Activated naive CD4-positive, alpha-beta T cell treated with Interleukin-2 at 50 U/mL for 16 hours (primary cell): ENCODE measurements around the gene HMX2.
"Not testable (repeated sequence)": the region's sequence is repeated elsewhere in the genome, so short reads cannot be mapped to it uniquely, and the experiment has no call there.

ENCODE experiments used
- DNase-seq: peaks from one replicate; pipeline ENCODE4 v3.0.0-alpha.2; 2020

HMX2 gene

DNA sequence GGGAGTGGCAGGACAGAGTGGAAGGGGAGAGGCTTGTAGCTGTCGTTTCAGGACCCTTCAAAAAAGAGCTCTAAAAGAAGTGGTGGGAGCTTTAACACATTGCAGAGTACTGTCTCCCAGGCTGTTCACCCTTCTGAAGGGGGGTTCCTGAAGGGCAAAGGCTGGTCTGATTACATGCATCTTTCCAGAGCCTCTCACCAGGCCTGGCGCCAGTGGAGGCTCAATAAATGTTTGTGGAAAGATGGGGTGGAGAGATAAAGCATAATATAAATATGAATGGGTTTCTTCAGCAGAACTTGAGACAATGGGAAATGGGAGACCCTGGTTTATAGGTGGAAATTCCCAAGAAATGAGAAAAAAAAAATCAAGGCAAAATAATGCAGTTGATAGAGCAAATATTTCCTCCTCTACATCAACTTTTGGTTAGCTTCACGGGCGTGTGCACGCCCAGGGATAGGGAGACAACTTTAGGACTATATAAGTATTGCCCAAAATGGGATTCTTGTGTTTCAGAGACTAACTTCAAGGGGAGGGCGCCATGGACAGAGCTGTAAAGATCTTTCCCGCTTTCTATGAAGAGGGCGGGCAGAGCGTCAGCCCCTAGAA lies 5.7 kb downstream of the HMX2 start:
- no peak for DNase-seq

DNA sequence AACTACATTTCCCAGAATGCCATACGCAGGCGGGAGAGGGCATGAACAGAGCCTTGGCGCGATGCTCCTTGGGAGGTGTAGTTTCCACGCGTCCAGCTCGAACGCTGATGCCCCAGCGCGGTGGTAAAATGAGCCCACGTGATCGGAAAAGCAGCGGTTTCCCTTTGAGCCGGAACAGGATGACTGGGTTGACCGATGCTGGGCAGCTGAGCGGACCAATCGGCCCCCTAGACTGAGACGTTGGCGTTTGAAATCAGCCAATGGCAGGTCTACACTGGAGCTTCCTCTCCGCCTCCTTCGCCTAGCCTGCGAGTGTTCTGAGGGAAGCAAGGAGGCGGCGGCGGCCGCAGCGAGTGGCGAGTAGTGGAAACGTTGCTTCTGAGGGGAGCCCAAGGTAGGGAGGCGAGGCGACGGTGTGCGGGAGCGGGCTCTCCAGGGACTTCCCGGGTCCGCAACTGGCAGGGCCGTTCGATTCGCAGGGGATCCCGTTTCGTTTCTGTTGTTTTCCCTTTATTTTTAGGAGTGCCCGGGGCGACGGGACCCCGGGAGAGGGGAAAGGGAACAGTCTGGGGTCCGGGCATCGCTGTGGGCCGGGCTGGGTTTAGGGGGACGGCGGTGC lies 6.3 kb downstream of the HMX2 start, which contains the start of gene BUB3:
TSS of gene BUB3 (plus strand) at position 311 of the 619 bp plus-strand sequence. CDS start 516 bp downstream, outside the sequence.
- peak; percentile 95 for DNase-seq

DNA sequence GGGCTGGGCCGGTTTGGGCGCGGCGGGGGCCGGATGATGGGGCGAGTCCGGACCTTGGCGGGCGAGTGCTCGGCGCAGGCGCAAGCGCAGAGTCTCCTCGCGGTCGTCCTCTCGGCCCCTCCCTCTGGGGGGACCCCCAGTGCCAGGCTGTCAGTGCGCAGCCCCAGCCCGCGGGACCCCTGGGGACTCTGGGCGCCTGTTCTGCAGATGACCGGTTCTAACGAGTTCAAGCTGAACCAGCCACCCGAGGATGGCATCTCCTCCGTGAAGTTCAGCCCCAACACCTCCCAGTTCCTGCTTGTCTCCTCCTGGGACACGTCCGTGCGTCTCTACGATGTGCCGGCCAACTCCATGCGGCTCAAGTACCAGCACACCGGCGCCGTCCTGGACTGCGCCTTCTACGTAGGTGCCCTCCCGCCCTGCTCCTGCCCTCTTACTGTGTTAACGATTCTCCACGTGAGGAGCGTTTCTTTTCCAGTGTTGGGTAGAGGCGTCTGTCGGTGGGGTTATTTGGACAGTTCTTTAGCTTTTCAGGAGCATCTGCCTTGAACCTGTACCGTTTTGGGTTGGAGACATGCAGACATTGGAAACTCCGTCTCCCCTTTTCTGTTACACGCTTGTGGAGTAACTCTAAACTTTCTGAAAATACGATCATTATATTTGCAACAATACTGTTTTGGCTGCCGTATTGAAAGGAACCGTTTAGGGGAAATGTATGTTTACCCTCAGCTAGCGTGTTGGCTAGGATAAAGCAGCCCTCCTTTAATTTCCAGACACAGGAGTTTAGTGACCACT lies 7.0 kb downstream of the HMX2 start:
- peak; percentile 50 for DNase-seq

DNA sequence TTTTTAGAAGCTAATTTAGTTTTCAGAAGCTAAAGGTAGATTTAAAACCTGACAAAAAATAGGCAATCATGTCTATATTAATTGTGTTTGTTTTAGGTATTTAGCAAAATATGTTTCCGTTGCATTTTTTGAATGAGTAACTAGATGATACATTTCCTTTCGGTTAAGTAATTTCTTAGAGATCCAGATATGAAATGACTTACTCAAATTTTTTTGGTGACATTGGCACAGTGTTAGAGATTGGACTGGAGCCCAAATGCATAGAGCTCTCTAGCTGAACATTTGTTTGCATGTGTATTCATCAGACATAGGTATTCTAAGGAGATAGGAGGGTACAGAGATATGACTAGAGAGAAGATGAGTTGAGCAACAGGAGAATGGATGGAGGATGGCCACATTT lies 8.1 kb downstream of the HMX2 start:
- no peak for DNase-seq

DNA sequence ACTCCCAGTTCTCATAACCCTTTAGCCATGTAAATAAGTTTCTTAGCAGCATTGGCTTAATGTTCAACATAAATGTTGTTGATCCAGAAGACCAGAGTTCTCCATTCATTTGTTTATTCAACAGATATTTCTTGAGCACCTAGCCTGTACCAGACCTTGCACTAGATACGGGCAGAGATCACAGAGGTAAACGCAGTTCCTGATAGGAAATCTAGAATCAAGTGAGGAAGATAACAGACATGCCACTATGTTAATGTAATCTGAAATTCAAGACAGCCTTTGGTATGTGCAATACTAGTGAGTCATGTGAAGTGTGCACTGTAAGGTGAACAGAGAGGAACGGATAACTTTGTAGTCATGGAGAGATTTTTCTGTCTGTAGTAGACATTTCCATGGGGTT lies 9.3 kb downstream of the HMX2 start:
- no peak for DNase-seq

DNA sequence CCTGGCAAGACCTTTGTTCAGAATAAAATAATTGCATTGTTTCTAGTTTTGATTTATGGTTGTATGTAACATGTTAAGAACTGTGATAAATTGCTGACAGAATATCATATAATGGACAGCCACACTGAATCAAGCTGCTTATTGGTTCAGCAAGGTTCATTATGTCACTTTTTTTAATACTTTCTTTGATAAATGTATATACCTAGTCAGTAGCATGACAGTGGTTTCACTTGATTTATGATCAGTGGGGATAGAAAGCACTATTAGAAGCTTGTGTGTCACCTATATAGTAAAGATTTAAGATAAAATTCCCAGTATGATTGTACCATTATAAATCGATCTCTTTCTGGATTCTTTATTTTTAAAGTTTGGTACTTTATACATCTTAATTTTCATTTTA lies 10.7 kb downstream of the HMX2 start:
- no peak for DNase-seq

DNA sequence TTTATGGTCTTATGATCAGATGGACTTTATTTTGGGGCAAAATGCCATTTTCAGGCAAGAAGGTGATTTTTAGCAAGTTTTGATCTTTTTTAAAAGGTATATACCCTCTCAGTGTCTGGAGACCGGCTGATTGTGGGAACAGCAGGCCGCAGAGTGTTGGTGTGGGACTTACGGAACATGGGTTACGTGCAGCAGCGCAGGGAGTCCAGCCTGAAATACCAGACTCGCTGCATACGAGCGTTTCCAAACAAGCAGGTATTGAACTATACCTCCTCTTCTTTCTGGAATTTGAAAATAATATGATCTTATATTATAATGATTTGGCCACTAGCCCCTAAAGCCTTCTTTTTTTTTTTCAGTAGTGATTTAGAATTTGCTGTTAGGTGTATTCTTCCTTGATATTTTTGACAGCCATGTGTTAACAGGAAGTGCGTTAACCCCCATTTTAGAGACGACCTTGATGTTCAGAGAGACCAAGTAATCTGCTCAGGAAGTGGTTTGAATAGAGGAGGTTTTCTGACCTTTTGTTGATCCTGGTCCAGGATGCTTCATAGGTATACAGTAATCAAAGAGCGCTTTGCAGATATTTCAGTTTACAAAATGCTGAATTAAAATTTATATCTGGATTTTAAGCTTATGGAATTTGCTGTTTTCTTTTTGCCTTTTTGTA lies 12.5 kb downstream of the HMX2 start:
- DNase-seq, result no peak

DNA sequence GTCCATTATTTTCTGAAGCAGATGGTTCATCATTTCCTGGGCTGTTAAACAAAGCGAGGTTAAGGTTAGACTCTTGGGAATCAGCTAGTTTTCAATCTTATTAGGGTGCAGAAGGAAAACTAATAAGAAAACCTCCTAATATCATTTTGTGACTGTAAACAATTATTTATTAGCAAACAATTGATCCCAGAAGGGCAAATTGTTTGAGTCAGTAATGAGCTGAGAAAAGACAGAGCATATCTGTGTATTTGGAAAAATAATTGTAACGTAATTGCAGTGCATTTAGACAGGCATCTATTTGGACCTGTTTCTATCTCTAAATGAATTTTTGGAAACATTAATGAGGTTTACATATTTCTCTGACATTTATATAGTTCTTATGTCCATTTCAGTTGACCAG lies 16.4 kb downstream of the HMX2 start:
- no peak for DNase-seq

DNA sequence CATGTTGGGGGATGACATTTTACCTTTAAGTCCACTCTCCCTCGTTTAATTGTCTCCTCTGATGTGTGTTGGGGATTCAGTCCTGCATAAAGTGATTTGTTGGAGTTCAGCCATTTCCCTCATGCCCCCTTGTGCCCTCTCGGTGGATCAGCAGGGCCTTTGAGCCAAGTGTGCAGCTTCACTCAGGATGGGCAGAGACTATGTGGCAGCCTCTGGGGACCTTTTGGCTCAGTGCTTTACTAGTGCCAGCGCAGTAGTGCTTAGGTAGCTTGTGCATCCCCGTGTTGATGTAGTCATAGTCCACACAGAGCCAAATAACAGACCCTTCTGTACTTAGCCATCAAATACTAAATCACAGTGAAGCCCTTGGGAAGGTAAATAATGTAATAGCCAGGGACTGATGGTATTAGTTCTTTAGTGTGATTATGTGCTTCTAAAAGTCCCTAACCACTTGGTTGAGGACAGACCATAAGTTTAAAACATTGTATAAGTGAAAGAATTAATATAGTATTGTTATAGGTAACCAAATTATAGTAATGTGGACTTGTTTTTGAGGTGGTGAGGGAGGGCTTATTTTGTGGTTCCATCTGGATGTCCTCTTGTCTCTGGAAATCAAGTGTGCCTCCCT lies 17.6 kb downstream of the HMX2 start:
- DNase-seq, result no peak

DNA sequence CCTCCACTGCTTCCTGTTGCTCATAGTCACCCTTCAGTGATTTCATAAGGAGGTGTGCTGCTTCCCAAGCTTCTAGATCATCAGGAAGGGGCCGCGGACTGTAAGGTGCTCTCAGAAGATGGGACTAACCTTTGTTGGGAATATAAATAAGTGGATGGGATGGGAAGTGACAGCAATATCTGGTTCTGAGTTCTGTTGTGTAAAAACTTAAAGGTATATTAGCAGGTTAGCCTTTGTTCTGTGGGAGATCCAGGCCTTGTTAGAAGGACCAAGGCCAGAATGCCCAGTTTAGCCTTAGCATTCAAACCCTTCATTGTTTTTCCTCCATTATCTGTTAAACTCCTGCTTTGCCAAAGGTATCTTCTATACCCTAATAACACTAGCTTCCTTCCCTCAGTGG lies 18.7 kb downstream of the HMX2 start:
- no peak for DNase-seq

DNA sequence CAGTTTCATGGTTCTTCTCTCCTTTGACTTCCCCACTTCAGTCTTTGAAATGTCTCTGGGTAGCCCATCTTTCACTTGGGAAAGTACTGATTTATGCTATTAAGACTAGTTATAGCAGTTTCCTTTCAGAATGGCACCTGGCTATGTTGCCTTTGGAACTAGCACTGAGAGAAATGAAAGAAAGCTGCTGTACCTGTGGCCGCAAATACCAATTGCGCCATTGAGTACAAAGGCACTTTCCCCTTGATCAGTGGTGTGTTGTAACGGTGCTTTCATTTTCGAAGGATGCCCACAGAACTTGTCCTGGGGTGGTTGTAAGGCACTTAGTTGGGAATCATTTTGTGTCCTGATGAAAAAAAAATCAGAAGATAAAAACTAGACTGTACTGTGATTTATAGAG lies 23.0 kb downstream of the HMX2 start:
- no peak for DNase-seq

DNA sequence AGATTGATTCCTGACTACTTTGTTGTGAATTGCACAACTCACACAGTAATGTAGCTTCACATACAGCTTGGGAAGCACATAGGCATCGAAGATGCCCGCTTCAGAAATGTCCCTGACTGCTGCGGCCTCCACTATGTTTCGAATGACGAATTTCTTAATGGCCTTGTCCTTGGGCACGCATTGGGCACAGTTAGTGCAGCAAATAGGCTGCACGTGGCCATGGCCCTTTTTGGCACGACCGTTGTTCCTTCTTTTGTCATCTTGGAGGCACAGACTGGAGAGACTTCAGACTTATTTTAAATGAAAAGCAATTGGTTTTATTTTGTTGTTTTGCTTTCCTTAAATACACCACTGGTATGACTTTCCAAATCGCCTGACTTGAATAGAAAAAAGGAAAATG lies 23.7 kb downstream of the HMX2 start:
- not testable (repeated sequence) for DNase-seq

DNA sequence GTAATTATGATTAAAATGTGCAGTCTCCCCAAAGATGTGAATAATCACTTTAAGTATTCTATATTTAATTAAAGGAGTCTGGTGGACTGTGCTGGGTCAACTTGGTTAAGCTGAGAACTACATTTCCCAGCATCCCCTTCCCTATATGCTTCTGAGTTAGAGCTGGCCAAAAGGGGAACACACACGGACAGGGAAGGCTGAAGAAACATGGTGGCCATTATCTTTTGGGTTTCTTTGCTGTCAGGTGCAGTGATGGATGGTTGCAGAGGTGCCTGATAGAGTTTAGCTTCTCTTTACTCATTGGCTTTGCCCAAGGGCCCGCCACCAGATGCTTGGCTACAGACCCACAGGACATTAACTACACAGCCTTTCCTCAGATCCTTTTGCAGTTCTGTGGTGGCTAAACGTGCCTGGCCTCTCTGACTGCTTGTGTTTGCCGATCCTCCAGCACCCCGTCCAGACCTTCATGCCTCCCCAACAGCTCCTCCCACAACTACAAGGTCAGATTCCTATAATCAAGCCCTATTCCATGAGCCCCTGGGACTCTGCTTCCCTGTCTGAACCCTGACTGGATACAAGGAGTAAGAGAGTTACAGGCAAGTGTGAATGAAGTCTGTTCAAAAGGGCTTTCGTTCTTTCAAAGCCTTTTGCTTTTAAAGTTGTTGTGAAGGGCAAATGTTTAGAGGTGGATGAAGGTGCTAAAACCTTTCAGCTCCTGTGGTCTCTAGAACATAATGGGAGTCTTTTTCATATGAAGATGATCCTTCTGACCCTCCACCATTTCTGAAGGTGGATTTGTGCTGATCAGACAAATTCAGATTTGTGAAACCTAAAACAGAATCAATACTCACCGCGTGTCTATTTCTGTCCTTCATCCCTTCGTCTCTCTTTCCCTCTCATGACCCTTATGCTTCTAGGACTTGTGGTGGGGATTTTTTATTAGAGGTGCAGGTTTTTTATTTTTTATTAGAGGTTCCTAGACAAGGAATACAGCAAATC lies 27.8 kb downstream of the HMX2 start:
- DNase-seq, result no peak

DNA sequence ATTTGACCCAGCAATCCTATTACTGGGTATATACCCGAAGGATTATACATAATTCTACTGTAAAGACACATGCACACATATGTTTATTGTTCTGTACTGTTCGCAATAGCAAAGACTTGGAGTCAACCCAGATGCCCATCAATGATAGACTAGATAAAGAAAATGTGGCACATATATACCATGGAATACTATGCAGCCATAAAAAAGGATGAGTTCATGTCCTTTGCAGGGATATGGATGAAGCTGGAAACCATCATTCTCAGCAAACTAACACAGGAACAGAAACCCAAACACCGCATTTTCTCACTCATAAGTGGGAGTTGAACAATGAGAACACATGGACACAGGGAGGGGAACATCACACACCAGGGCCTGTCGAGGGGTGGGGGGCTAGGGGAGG lies 30.5 kb downstream of the HMX2 start:
- not testable (repeated sequence) for DNase-seq

DNA sequence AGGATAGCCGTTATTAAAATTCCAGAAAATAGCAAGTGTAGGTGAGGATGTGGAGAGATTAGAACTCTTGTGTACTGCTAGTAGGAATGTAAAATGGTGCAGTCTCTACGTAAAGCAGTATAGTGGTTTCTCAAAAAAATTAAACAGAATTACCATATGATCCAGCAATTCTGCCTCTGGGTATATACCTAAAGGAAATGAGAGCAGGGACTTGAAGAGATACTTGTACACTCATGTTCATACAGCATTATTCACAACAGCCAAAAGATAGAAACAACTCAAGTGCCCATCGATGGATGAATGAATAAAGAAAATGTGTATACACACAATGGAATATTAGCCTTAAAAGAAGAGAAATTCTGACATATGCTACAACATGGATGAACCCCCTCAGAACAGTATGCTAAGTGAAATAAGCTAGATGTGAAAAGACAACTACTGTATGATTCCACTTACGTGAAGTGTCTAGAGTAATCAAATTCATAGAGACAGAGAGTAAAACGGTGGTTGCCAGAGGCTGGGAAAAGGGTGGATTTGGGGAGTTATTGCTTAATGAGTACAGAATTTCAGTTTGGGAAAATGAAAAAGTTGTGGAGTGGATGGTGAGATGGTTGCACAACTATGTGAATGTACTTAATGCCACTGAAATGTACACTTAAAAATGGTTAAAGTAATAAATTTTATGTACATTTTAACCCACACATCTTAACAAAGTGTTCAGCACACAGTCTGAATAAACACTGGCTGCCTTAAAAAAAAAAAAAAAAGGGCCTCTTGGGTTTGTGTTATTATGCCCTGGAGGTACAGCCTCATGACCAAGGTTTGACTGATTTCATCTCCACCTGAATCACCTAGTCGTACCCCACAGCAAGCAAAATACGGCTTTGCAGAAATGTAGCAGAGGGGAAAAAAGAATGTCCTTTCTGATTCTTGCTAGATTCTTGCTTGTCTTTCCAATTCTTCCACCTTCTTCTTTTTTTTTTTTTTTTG lies 32.5 kb downstream of the HMX2 start:
- no peak for DNase-seq

DNA sequence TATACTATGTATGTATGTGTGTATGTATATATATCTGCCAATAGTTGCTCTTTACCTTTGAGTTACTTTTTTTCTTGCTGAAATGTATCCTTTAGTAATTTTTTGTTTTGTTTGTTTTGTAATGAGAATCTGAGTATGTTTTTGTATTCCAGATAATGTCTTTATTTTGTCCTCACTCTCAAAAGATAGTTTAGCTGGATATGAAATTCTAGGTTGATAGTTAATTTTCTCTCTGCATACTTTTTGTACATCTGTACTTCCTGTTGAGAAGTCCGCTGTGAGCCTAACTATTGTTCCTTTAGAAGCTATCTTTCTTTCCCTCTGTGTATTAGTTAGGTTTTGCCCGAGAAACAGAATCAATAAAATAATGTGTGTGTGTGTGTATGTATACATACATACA lies 35.8 kb downstream of the HMX2 start:
- DNase-seq, result no peak

DNA sequence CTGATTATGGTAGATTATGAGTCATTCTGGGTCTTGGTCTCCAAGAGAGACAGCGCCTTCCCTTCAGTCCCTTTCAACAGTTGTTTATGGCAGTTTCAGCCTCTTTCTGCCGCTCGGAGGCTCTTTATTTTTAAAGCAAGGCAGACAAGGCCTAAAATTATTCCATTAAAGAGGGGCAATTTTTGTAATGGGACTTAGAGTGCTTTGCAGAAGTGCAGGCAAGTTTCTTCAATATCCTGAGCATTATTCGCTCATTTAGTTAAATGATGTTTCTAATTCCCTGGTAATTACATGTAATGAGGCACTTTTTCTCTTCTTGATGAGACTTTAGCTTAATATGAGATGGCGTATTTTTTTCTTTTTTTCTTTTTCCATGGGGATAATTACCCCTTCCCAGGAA lies 39.8 kb downstream of the HMX2 start:
- no peak for DNase-seq

DNA sequence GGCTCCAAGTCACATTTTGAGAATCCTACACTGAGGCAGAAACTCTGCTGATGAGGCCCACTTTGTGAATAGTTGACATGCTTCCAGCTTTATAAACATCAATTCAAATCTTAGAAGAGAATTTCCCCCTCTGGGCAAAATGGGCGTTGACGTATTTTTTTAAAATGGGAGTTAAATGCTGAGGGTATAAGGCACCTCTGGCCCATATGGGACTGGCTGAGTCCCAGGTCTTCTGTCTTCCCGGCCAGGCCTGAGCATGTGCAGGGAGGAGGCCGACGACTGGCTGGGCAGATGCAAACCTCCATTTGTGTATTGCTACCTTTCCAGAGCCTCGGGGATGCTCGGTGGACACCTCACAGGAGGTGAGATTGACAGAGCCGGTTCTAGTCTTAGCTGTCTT lies 44.0 kb downstream of the HMX2 start:
- no peak for DNase-seq

DNA sequence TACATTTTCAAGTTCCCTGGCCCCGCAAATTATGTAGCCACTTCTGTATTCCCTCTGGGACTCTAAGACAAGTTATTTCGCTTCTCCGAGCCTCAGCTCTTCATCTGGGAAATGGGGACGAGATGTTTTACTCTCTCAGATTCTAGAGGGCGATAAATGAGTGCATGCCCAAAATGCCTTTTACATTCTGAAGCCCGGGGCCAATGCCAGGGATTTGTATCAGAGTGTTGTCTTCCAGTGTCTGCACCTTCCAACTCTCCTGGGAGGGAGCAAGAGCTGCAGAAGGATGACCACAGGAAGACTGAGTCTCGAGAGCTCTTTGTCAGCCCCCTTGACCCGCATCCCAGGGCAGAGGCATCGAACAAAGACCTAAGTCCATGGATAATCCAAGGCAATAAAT lies 46.1 kb downstream of the HMX2 start:
- no peak for DNase-seq
